Kidney epithelial cell (primary cell): ENCODE data around the gene PSMA7. TPM values are rescaled to one million over a fixed set of nuclear protein-coding genes. Genes with fewer than 3 reads are reported as not detected.
"Not testable (repeated sequence)": the region's sequence is repeated elsewhere in the genome, so short reads cannot be mapped to it uniquely, and the experiment has no call there.

Experiments
- DNase-seq: peaks from one replicate; pipeline ENCODE4 v3.0.0-alpha.2; 2010; ENCODE audit warnings: low read depth
- H3K27me3 ChIP-seq: 2 replicates; pipeline ENCODE4 v1.6.0; 2011; ENCODE audit warnings: low read length; ENCODE audit not compliant: control insufficient read depth, insufficient read depth
- H3K36me3 ChIP-seq: 2 replicates; pipeline ENCODE4 v1.5.1; 2011; ENCODE audit warnings: low read length; ENCODE audit not compliant: control insufficient read depth, insufficient read depth
- H3K4me3 ChIP-seq: 2 replicates; pipeline ENCODE4 v1.5.1; 2011; ENCODE audit warnings: low read depth, mild to moderate bottlenecking, control low read depth, low read length
- total RNA-seq: library from RNA; depleted of rRNA; stranded (reverse); fragments of >200 nt; gene quantifications from 2 replicates; pipeline ENCODE4 v1.2.3, GENCODE V29; 2015
- TF ChIP-seq, protein P1 (sequence below): IDR thresholded peaks from 2 replicates; pipeline ENCODE4 v1.5.1; 2011; ENCODE audit warnings: mild to moderate bottlenecking, moderate library complexity, low read length, control low read depth, inconsistent platforms; ENCODE audit not compliant: insufficient read depth, poor library complexity, severe bottlenecking

The PSMA7 gene
- total RNA-seq, 1 donor from 2014 or later, result 420 TPM

GRCh38 chr20:62117362-62117646 is 25.9 kb downstream of the PSMA7 start:
- no peaks in the 10 kb centered on the region for H3K36me3 ChIP-seq
- H3K4me3 ChIP-seq, result no peak overlapping the region
- peaks cover 24% of the 10 kb centered on the region for H3K27me3 ChIP-seq
- no peak for DNase-seq
- TF ChIP-seq, protein P1, sequence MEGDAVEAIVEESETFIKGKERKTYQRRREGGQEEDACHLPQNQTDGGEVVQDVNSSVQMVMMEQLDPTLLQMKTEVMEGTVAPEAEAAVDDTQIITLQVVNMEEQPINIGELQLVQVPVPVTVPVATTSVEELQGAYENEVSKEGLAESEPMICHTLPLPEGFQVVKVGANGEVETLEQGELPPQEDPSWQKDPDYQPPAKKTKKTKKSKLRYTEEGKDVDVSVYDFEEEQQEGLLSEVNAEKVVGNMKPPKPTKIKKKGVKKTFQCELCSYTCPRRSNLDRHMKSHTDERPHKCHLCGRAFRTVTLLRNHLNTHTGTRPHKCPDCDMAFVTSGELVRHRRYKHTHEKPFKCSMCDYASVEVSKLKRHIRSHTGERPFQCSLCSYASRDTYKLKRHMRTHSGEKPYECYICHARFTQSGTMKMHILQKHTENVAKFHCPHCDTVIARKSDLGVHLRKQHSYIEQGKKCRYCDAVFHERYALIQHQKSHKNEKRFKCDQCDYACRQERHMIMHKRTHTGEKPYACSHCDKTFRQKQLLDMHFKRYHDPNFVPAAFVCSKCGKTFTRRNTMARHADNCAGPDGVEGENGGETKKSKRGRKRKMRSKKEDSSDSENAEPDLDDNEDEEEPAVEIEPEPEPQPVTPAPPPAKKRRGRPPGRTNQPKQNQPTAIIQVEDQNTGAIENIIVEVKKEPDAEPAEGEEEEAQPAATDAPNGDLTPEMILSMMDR, result no peak

DNA sequence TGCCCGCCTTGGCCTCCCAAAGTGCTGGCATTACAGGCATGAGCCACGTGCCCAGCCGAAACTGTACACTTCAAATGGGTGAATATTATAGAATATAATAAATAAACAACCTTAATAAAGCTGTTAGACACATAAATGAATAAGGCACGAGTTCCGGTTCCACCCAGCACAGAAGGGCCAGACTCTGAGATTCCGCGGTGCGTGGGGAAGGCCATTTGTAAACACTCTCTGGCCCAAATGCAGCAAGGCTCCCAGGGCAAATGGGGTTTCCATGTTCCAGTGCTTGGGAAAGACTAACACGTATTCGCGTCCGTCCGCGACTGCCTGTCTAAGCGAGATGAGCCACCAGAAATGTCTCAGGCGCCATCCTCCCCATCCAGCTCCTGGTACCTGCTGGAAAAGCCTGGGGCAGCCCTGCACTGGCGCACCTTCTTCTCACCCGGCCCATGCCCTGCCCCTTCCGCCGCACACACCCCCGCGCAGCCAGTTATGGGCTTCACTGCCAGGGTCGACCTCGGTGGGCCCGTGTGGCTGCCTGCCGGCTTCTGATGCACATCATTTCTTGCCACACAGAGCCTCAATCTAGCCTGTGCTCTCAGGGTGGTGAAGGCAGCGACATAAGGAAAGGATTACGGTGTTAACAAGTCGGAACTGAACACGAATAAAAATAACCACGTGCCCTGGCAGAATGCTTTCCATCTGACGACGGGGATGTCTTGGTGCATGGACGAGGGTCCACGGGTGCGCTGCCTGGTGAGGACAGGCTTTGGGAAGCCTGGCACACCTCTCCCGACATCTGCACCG is 26.4 kb downstream of the PSMA7 start:
- Histone ChIP-seq H3K4me3 (no peak overlapping the region), H3K27me3 (peaks cover 24% of the 10 kb centered on the region), H3K36me3 (no peaks in the 10 kb centered on the region)
- DNase-seq, result no peak
- TF ChIP-seq, protein P1, result no peak

DNA sequence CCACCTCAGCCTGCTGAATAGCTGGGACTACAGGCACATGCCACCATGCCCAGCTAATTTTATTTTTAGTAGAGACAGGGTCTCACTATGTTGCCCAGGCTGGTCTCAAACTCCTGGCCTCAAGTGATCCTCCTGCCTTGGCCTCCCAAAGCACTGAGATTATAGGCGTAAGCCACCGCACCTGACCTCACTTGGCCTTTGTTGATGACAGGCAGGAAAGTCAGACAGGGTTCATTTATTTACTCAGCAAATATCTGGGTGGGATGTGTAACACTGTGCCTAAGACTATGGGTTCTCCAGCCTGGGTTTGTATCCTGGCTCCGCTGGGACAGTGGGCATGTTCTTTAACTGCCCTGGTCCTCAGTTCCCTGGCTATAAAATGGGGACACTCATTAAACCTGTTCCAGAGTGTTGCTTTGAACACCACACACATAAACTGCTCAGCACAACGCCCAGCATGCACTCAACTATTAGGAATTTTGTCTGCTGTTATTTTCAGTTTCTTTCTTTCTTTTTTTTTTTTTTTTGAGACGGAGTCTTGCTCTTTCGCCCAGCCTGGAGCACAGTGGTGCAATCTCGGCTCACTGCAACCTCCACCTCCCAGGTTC is 27.3 kb downstream of the PSMA7 start:
- peaks cover 24% of the 10 kb centered on the region for H3K27me3 ChIP-seq
- DNase-seq, H3K4me3 ChIP-seq, H3K36me3 ChIP-seq: not testable (repeated sequence)

DNA sequence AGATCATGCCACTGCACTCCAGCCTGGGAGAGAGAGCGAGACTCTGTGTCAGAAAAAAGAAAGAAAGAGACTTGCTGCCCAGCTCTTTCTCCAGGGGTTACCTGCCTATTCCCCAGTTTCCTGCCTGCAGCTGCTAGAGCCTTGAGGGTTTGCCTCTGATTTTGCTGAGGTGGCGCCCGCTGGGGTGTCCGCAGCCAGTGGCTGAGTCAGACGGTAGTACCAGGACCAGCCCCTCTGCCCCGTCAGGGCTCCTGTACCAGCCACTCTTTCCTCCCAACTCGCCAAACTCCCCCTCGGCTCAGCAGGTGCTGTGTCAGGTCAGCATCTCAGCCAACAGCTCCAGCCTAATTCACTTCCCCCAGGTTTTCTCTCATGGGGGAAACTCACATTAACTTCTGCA is 28.3 kb downstream of the PSMA7 start:
- H3K36me3 ChIP-seq, result no peaks in the 10 kb centered on the region
- TF ChIP-seq, protein P1, result no peak
- H3K4me3 ChIP-seq, result no peak overlapping the region
- H3K27me3 ChIP-seq, result peaks cover 24% of the 10 kb centered on the region
- DNase-seq, result no peak

- H3K27me3 ChIP-seq, result peaks cover 6% of the 10 kb centered on the region
- no peaks in the 10 kb centered on the region for H3K36me3 ChIP-seq
- DNase-seq, result no peak
- TF ChIP-seq, protein P1, result no peak
- H3K4me3 ChIP-seq, result no peak overlapping the region
Measured at GRCh38 chr20:62112368-62112767, 30.8 kb downstream of the PSMA7 start.

DNA sequence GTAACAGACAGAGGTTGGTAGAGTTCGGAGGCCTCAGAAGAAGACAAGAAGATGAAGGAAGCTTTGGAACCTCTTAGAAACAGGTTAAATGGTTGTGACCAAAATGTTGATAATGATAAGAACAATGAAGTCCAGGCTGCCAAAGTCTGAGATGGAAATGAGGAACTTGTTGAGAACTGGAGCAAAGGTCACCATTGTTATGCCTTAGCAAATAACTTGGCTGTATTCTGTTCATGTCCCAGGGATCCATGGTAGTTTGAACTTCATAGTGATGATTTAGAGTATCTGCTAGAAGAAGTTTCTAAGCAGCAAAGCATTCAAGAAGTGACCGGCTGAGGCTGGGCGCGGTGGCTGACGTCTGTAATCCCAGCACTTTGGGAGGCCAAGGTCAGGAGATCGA is 32.0 kb downstream of the PSMA7 start:
- TF ChIP-seq, protein P1, result no peak
- no peak for DNase-seq

More for the DNA sequence above, 32.0 kb downstream of the PSMA7 start:
- H3K4me3 ChIP-seq, result no peak overlapping the region
- H3K27me3 ChIP-seq, result no peaks in the 10 kb centered on the region
- H3K36me3 ChIP-seq, result no peaks in the 10 kb centered on the region
